Stimulated activated CD4-positive, alpha-beta T cell treated with anti-CD3 and anti-CD28 coated beads, Interleukin-4, amount 100 ng/mL, for 1 hour (primary cell): Measurements from ENCODE around the gene RITA1.

ENCODE experiments used
- DNase-seq: peaks from one replicate; pipeline ENCODE4 v3.0.0-alpha.2; 2020

RITA1 gene

DNA sequence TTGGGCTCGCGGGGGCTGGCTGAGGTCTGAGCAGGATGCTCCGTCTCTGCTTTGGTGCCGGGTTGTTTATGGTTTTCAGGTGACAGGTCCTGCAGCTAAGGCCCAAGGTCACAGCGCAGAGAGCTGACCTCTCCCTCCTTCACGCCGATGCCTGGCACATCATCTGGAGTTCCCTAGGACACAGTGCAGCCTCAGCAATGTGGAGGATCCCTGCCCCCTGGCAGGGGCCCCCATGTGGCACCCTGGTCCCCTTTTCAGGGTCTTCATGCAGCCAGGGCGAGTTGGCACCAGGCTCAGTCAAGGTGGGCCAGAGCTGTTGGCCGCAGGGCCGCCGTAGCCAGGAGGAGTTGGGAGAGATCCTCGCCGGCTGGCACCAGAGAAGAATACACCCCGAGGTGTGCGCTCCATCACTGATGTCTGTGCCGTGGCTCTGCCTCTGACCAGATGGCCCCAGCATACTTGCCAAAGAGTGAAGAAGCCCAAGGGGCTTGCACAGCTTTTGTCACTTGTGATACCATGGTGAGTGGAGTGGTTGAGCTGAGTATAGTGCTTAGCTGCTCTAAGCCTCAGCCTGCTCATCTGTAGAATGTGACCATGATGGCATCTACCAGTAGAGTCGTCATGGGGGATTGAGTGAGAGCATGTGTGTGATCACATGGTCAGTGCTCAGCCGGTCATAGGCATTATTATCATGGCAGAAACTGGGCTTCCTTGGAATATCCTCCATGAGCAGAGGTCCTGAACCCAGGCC is 46.7 kb downstream of the RITA1 start:
- no peak for DNase-seq

DNA sequence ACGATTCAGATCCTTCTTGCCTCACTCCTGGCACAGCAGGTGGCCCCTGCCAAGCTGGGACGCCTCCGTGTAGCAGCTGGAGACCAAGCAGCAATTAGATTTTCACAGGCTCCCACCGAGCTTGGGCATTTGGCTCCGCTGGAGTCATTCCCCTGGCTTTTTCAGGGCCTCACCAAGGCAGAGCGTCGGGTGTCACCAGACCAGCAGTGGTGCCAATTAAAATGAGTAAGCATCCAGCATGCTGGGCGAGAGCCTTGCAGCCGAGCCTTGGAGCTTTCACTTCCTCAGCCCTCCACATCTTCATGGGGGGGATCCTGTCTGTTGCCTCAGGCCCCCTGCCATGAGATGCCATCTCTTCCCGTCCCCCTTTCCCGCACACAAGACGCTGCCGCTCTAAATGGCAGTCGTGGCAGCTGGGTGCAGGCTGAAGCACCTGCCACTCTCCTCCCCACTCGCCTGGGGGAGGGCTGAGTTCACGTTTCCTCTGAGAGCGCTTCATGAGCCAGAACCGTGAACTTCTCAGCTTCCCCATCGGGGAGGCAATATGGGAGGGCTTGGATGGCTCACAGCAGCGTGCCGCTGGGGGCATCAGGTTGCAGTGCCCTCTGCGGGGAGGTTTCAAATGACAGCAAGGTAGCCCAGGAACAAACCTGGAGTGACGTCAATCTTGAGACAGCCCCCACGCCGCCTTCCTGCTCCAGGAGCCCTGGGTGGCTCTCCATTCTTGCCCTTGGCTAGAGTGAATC is 47.5 kb downstream of the RITA1 start:
- peak; percentile 65 for DNase-seq

DNA sequence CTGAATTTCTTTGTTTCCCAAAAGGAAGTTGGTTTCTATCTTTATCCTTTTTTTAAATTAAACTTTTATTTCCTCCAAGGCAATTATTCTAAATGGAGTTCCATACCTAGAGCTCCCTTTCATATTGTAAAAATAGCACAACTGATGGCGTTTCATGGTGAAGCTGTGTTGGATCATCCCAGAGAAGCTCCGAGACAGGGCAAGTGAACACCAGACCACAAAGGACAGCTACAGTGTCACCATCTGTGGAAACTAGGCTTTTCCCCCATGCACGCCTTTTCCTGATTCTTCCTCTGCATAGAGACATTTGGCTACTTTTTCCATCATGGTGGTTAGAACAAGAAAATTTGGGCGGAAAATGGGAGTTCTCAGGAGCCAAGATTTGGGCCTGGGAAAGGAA is 48.4 kb downstream of the RITA1 start:
- no peak for DNase-seq

GRCh38 chr12:113234483-113234882 is 49.0 kb downstream of the RITA1 start:
- no peak for DNase-seq

- DNase-seq = no peak
These were observed 50.5 kb downstream of the RITA1 start for GRCh38 chr12:113235976-113236375.

- DNase-seq = no peak
These were observed 51.2 kb downstream of the RITA1 start for GRCh38 chr12:113236539-113237399.

GRCh38 chr12:113237748-113238147 is 52.2 kb downstream of the RITA1 start:
- no peak for DNase-seq

DNA sequence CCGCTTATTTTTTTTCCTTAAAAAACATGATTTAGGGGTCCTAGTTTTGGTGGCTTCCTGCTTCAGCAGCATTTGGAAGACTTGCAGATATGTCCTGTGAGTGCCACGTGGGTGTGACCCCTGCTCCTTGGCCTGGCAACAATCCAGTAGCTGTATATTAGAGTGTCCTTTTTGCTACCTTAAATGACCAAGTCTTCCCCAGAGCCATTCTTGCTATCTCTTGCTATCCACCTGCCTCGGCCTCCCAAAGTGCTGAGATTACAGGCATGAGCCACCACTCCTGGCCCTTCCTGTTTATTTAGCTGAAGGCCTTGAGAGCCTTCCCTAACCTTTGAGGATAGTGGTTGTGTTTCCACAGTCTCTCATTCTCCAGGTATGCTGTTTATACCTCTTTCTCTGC is 52.8 kb downstream of the RITA1 start:
- DNase-seq = no peak

- DNase-seq = no peak
These were observed 53.8 kb downstream of the RITA1 start for GRCh38 chr12:113239288-113239771.

- no peak for DNase-seq
These were observed 54.4 kb downstream of the RITA1 start for GRCh38 chr12:113239811-113240331.

DNA sequence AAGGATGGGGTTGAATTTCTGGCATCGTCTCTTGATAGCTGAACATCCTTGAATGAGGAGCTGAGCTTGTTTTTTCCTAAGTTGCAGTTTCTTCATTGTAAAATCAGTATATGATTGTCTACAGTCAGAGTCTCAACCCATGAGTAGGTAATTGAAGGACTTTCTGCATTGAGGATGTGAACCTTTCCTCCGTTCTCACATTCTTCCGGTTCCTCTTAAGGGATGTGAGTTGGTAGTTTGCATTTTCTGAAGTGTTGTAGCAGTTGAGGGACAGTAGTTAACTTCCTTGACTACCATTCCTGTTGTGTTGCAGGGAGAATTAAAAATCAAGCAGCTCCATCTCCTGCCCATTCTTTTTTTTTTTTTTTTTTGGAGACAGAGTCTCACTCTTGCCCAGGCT is 54.9 kb downstream of the RITA1 start:
- DNase-seq = no peak

GRCh38 chr12:113241191-113242025 is 55.9 kb downstream of the RITA1 start:
- no peak for DNase-seq
